Measurements from ENCODE around the gene PHTF2.

DNA sequence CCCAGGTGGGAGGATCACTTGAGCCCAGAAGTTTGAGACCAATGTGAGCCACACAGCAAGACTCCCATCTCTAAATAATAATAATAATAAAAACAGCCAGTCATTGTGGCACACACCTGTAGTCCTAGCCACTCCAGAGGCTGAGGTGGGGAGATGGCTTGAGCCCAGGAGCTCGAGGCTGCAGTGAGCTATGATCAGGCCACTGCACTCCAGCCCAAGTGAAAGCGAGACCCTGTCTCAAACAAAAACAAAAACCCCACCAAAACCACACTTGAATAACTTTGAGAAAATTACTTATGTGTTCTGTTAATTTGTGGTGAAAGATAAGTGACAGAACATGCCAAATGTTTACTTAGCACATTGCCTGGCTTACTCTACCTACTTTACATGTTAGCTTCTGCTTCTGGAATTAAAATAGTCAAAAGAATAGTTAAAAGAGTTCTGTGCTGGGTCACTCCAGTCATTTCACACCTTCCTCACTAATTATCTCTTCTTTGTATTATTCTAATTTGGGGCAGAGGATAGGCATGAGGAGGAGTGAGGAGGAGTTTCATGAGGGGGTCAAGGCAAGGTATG, 10.2 kb upstream of the PHTF2 start:
- TF ChIP-seq, protein P1, sequence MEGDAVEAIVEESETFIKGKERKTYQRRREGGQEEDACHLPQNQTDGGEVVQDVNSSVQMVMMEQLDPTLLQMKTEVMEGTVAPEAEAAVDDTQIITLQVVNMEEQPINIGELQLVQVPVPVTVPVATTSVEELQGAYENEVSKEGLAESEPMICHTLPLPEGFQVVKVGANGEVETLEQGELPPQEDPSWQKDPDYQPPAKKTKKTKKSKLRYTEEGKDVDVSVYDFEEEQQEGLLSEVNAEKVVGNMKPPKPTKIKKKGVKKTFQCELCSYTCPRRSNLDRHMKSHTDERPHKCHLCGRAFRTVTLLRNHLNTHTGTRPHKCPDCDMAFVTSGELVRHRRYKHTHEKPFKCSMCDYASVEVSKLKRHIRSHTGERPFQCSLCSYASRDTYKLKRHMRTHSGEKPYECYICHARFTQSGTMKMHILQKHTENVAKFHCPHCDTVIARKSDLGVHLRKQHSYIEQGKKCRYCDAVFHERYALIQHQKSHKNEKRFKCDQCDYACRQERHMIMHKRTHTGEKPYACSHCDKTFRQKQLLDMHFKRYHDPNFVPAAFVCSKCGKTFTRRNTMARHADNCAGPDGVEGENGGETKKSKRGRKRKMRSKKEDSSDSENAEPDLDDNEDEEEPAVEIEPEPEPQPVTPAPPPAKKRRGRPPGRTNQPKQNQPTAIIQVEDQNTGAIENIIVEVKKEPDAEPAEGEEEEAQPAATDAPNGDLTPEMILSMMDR (IDR thresholded peaks at IDR 0.05) = no peak
- no peak for TF ChIP-seq EP300 (IDR thresholded peaks at IDR 0.05)
